PC-3 (cell line): ENCODE measurements around the gene DMBX1.

Source experiments
- EZH2phosphoT487 ChIP-seq: fragments of 300-600 bp; sonication (generic); IDR thresholded peaks from 2 replicates; pipeline ENCODE4 v1.6.1; 2018; ENCODE audit warnings: mild to moderate bottlenecking, antibody characterized with exemption, low read length, borderline replicate concordance
- TF ChIP-seq, protein P1 (sequence below): fragments of 300-600 bp; sonication (generic); conservative IDR thresholded peaks from 2 replicates; pipeline ENCODE4 v1.5.1; 2017; ENCODE audit warnings: antibody characterized with exemption, low read depth, mild to moderate bottlenecking, low read length

DNA sequence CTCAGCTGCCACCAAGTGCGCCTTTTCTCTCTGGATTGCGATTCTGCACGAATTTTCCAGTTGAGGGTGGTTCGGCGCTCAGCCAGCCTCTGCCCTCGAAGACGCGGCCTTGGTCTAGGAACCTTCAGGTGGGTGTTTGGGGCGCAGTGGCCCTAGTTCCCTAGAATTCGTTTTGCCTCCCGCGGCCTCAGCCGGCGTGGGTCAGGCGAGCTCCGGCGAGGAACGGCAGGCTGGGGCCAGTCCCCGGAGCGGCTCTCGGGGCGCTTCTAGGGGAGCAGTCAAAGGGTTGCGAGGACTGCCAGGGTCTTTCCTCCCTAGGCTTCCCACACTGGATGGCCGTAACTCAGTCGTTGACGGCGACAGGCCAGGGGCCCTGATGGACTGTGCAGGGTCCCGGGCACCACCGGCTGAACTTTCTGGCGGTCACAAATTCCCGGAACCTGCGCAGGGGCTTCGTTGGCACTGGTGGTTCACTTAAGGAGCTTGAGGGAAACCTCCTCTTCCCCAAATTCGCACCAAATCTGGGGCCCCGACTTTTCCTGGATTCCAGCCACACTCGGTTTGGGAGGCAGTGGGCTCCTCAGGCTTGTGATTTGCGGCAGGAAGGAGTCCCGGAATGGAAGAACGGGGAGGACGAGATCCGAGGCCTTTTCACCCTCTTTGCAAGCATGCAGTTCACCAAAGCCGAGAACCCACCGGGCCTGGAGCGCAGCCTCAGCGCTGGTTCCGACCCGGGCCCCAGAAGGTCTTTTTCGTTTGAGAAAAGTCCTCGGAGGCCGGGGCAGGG, 1.2 kb downstream of the DMBX1 start:
- TF ChIP-seq, protein P1, sequence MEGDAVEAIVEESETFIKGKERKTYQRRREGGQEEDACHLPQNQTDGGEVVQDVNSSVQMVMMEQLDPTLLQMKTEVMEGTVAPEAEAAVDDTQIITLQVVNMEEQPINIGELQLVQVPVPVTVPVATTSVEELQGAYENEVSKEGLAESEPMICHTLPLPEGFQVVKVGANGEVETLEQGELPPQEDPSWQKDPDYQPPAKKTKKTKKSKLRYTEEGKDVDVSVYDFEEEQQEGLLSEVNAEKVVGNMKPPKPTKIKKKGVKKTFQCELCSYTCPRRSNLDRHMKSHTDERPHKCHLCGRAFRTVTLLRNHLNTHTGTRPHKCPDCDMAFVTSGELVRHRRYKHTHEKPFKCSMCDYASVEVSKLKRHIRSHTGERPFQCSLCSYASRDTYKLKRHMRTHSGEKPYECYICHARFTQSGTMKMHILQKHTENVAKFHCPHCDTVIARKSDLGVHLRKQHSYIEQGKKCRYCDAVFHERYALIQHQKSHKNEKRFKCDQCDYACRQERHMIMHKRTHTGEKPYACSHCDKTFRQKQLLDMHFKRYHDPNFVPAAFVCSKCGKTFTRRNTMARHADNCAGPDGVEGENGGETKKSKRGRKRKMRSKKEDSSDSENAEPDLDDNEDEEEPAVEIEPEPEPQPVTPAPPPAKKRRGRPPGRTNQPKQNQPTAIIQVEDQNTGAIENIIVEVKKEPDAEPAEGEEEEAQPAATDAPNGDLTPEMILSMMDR, result no peak
- TF ChIP-seq EZH2phosphoT487, result no peak
